ENCODE results near the gene GNAI2. TPM values are rescaled to one million over a fixed set of nuclear protein-coding genes. Genes with fewer than 3 reads are reported as not detected.

Gene GNAI2
- total RNA-seq, 4 donors from 2014 or later: 69.6 to 322 (median 74.8) TPM

DNA sequence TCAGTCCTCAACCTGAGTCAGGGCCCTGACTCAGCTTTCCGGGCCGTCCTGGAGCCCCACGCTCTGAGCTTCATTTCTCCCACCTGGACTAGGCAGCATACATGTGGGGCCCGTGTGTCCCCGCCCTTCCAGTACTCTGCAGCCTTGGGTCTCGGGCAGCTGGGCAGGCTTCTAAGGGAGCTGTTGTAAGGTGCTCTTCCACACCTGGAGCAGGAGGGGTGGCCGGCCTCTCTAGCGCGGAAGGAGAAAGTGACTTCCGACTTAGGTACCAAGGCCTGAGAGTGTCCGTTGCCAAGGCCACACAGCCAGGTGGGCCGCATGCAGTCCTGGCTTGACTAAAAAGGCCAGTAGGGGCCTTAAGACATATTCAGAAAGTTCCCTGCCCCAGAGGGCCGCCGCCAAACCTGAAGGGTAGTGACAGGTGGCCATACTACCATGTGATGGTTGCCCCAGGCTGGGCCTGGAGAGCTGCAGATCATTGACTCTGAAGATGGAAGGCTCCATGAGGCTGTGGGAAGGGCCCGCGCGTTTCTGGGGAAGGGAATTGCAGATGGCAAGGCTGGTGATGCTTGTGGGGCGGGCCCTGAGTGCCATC is 23.5 kb downstream of the GNAI2 start:
- intact Hi-C loops (cut with DNase I; ENCODE audit: low total_unique reads) (loop anchor here (5.0 kb wide), 1 partner anchor 32 kb away; no protein-coding TSS in a partner anchor), in situ Hi-C loops (cut with MboI; ENCODE audit: low pct_ligation_motif_present in 1 of 4, low pct_unique_long_range_greater_than_20kb in 1 of 4, low sequenced_read_pairs in 3 of 4) (no loop called here)
- Histone ChIP-seq H3K4me3 (peak overlapping the region in 2 of 4 donors; percentile 62 to 65), H3K4me1 (peaks cover 11 to 41% (median 20%) of the 10 kb centered on the region in 4 donors), H3K27ac (peak overlapping the region; percentile 94 to 97 (median 96)), H3K9me3 (no peaks in the 10 kb centered on the region), H3K27me3 (no peaks in the 10 kb centered on the region), H3K36me3 (peaks cover 0 to 12% (median 3%) of the 10 kb centered on the region in 4 donors)
- WGBS, 2 donors (ENCODE audit: low coverage in 1 of 2): 55% methylated on average over 15 of the region's 18 CpGs; no CpG with 5 or more reads in 1 of the 2 donors
- TF ChIP-seq, protein P1, sequence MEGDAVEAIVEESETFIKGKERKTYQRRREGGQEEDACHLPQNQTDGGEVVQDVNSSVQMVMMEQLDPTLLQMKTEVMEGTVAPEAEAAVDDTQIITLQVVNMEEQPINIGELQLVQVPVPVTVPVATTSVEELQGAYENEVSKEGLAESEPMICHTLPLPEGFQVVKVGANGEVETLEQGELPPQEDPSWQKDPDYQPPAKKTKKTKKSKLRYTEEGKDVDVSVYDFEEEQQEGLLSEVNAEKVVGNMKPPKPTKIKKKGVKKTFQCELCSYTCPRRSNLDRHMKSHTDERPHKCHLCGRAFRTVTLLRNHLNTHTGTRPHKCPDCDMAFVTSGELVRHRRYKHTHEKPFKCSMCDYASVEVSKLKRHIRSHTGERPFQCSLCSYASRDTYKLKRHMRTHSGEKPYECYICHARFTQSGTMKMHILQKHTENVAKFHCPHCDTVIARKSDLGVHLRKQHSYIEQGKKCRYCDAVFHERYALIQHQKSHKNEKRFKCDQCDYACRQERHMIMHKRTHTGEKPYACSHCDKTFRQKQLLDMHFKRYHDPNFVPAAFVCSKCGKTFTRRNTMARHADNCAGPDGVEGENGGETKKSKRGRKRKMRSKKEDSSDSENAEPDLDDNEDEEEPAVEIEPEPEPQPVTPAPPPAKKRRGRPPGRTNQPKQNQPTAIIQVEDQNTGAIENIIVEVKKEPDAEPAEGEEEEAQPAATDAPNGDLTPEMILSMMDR (IDR thresholded peaks at IDR 0.05): no peak
- no peak for TF ChIP-seq EP300 (IDR thresholded peaks at IDR 0.05; ENCODE audit: low read depth)
- TF ChIP-seq POLR2AphosphoS5 (IDR thresholded peaks at IDR 0.05): no peak
- no peak for TF ChIP-seq POLR2A (IDR thresholded peaks at IDR 0.05)
- DNase-seq: no peak

DNA sequence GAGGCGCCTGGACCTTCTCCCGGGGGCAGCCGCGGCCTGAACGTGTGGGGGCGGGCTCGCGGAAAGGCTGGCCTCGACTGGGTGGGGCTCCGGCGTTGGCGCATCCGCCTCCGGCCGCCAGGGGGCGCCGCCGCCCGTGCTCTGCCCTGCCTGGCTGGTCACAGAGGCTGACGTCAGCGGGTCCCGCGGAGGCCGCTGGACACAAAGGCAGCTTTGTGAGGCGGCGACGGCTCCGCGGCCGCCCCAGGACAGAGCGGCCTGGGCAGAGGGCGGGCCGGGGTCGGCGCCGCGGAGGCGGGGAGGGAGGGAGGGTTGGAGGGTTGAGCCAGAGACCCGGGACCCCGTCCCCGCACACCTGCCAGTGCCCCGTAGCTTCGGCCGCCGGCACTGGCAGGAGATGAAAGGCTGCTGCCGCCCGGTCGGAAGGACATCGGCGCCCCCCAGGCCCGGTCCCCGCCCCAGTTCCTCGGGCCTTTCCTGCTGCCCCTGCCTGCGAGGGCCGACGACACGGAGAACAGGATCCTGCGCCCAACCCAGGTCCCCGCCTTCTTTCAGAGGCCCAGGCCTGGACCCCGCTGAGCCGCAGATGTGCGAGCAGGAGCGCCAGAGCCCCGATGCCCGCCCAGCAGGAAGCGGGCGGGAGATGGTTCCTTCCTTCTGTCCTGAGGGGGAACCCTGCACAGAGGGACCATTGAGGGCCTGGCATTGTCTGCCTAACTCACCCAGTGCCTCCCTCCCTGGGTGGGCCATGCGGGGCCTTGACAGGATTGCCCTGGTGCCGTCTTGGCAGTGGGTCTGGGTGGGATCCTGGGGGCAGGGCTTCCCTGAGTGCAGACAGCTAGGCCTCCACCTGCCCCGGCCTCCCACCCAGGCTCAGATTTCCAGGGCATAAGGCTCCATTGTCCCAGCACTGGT is 24.3 kb downstream of the GNAI2 start:
- Histone ChIP-seq H3K27ac (peak overlapping the region; percentile 94 to 97 (median 96)), H3K9me3 (no peaks in the 10 kb centered on the region), H3K27me3 (no peaks in the 10 kb centered on the region), H3K4me1 (peaks cover 16 to 44% (median 26%) of the 10 kb centered on the region in 4 donors), H3K36me3 (peaks cover 0 to 12% (median 3%) of the 10 kb centered on the region in 4 donors), H3K4me3 (peak overlapping the region; percentile 45 to 65 (median 54))
- intact Hi-C loops (cut with DNase I; ENCODE audit: low total_unique reads) (loop anchor here (5.0 kb wide), 1 partner anchor 33 kb away; no protein-coding TSS in a partner anchor), in situ Hi-C loops (cut with MboI; ENCODE audit: low pct_ligation_motif_present in 1 of 4, low pct_unique_long_range_greater_than_20kb in 1 of 4, low sequenced_read_pairs in 3 of 4) (no loop called here)
- 4% methylated on average over 44 of the region's 70 CpGs; no CpG with 5 or more reads in 1 of the 2 donors for WGBS, 2 donors (ENCODE audit: low coverage in 1 of 2)
- TF ChIP-seq EP300 (IDR thresholded peaks at IDR 0.05; ENCODE audit: low read depth): no peak
- TF ChIP-seq, protein P1 (IDR thresholded peaks at IDR 0.05): peak; percentile 89 to 100 (median 99)
- TF ChIP-seq POLR2A (IDR thresholded peaks at IDR 0.05): peak; percentile 68
- peak; percentile 46 to 87 (median 81) for TF ChIP-seq POLR2AphosphoS5 (IDR thresholded peaks at IDR 0.05)
- DNase-seq: peak; percentile 95

DNA sequence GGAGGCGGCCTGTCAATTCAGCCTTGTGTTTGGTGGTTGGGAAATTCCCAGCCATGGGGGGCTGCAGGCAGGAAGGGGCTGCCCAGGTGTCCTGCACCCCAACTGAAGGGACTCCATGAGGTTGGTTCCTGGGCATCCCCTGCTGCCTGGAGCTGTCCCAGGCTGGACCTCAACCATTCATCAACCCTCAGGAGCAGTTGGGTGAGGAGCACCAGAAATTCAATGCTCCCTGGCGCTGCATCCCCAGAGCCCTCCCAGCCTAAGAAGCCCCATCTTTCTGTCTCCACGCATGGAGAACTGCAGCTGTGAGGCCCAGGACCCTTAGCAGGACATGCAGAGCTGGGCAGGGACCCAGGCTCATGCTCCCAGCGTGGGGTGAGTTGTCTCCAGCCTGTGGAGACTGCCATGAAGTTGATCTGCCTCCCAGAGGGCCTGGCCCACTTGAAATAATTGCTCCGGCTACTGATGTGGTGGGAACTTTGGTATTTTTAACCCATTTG is 25.0 kb downstream of the GNAI2 start:
- H3K36me3 ChIP-seq: peaks cover 0 to 12% (median 3%) of the 10 kb centered on the region in 4 donors
- no peaks in the 10 kb centered on the region for H3K27me3 ChIP-seq
- peaks cover 23 to 48% (median 31%) of the 10 kb centered on the region in 4 donors for H3K4me1 ChIP-seq
- TF ChIP-seq, protein P1 (IDR thresholded peaks at IDR 0.05): no peak
- no peak for TF ChIP-seq POLR2A (IDR thresholded peaks at IDR 0.05)
- TF ChIP-seq POLR2AphosphoS5 (IDR thresholded peaks at IDR 0.05): no peak
- no peak for TF ChIP-seq EP300 (IDR thresholded peaks at IDR 0.05; ENCODE audit: low read depth)
- WGBS, 2 donors (ENCODE audit: low coverage in 1 of 2): 71% methylated on average over 5 of the region's 5 CpGs; no CpG with 5 or more reads in 1 of the 2 donors
- H3K27ac ChIP-seq: peak overlapping the region; percentile 94 to 97 (median 96)
- no peaks in the 10 kb centered on the region for H3K9me3 ChIP-seq
- H3K4me3 ChIP-seq: peak overlapping the region in 2 of 4 donors; percentile 62 to 65
- in situ Hi-C loops (cut with MboI; ENCODE audit: low pct_ligation_motif_present in 1 of 4, low pct_unique_long_range_greater_than_20kb in 1 of 4, low sequenced_read_pairs in 3 of 4): no loop called here
- intact Hi-C loops (cut with DNase I; ENCODE audit: low total_unique reads): loop anchor here (5.0 kb wide), 1 partner anchor 34 kb away; no protein-coding TSS in a partner anchor
- no peak for DNase-seq

Data from transverse colon (tissue), 4 donors.